K562 (cell line): ENCODE results near the gene NUP88. TPM values are rescaled to one million over a fixed set of nuclear protein-coding genes. Genes with fewer than 3 reads are reported as not detected.

Experiments
- ATAC-seq: fragments of 200-7000 bp; cut with Tn5 transposase; 3 replicates; pipeline ENCODE4 v1.9.1; 2020; ENCODE audit warnings: moderate library complexity
- BruUV-seq: library from RNA; stranded (reverse); fragments of 400-500 nt; replicated peaks from 2 replicates; lab custom pipeline; 2021; lab: Mats Ljungman, UMichigan
- CTCF ChIA-PET: fragments of 300-600 bp; formaldehyde crosslinking; extraction: SDS; loops from one replicate; lab custom pipeline; 2021; ENCODE audit warnings: low intra/inter-chr PET ratio; lab: Yijun Ruan, JAX
- POLR2A ChIA-PET: fragments of 300-600, 350-650 bp; sonication (Branson Sonifier 250); formaldehyde crosslinking; extraction: SDS; loops from one replicate; lab custom pipeline; 2021; ENCODE audit warnings: antibody characterized with exemption, inconsistent platforms; lab: Yijun Ruan, JAX
- DNase-seq, 4 experiments: peaks; one replicate each; pipeline versions ENCODE4 v3.0.0 to v3.0.0-alpha.2; 2011 to 2018; ENCODE audit warnings: low spot score in 3 of 4, mixed read lengths in 3 of 4; ENCODE audit errors: extremely low read depth in 1 of 4
- FAIRE-seq: peaks from 2 replicates; lab custom pipeline; 2011; peaks lifted over from hg19 to GRCh38; lab: Jason Lieb, UNC
- H2AFZ ChIP-seq: 2 replicates; pipeline ENCODE4 v1.6.0; 2011; ENCODE audit warnings: low read depth, low read length, control low read depth, inconsistent platforms
- H3K27ac ChIP-seq: fragments of 200-600 bp; 3 replicates; pipeline ENCODE4 v1.8.0; 2011; ENCODE audit warnings: low read depth, mild to moderate bottlenecking, control low read depth, inconsistent platforms, low read length, moderate library complexity, mixed read lengths; ENCODE audit errors: extremely low read depth
- H3K27me3 ChIP-seq, 2 experiments: fragments of 300-600 bp in 1 of 2; 2 replicates in 1 of 2; 3 replicates in 1 of 2; pipeline versions ENCODE4 v1.6.0 to v1.8.0; 2011; ENCODE audit warnings: inconsistent platforms in 2 of 2, low read length in 2 of 2, mild to moderate bottlenecking in 1 of 2, mixed read lengths in 1 of 2, moderate library complexity in 1 of 2; ENCODE audit not compliant: control insufficient read depth in 2 of 2, insufficient read depth in 2 of 2
- H3K36me3 ChIP-seq: fragments of 300-600 bp; 3 replicates; pipeline ENCODE4 v1.8.0; 2011; ENCODE audit warnings: mild to moderate bottlenecking, low read length, inconsistent platforms; ENCODE audit not compliant: control insufficient read depth, insufficient read depth
- H3K4me1 ChIP-seq, 2 experiments: fragments of 200-600 bp in 1 of 2; replicated peaks in 1 of 2; 2 replicates in 1 of 2; 3 replicates in 1 of 2; pipeline versions ENCODE4 v1.5.1 to v1.8.0; 2011; ENCODE audit warnings: inconsistent platforms in 2 of 2, low read length in 2 of 2, mild to moderate bottlenecking in 1 of 2, mixed read lengths in 1 of 2, moderate library complexity in 1 of 2; ENCODE audit not compliant: control insufficient read depth in 2 of 2, insufficient read depth in 2 of 2
- H3K4me2 ChIP-seq: 2 replicates; pipeline ENCODE4 v1.6.1; 2011; ENCODE audit warnings: low read length, control low read depth, inconsistent platforms, mixed read lengths; ENCODE audit not compliant: insufficient read depth
- H3K4me3 ChIP-seq: fragments of 200-600 bp; sonication (generic), shearing (Covaris generic); 2 replicates; pipeline ENCODE4 v1.5.1; 2016; ENCODE audit warnings: control low read depth, inconsistent platforms
- H3K79me2 ChIP-seq: fragments of 200-600 bp; 3 replicates; pipeline ENCODE4 v1.8.0; 2011; ENCODE audit warnings: low read length, inconsistent platforms; ENCODE audit not compliant: control insufficient read depth, insufficient read depth
- H3K9ac ChIP-seq, 2 experiments: 2 replicates each; pipeline versions ENCODE4 v1.6.0 to v1.6.1; 2011; ENCODE audit warnings: low read depth in 2 of 2, low read length in 2 of 2, control low read depth in 1 of 2, inconsistent platforms in 1 of 2, mild to moderate bottlenecking in 1 of 2, mixed read lengths in 1 of 2; ENCODE audit not compliant: insufficient read depth in 1 of 2
- H3K9me1 ChIP-seq: one replicate; pipeline ENCODE4 v1.6.0; 2011; ENCODE audit warnings: inconsistent platforms, mild to moderate bottlenecking, low read length, moderate library complexity; ENCODE audit not compliant: control insufficient read depth, insufficient read depth
- H3K9me3 ChIP-seq: replicated peaks from 2 replicates; pipeline ENCODE4 v1.5.1; 2011; ENCODE audit warnings: low read depth, low read length, inconsistent platforms; ENCODE audit not compliant: control insufficient read depth, insufficient read depth
- H4K20me1 ChIP-seq: replicated peaks from 2 replicates; pipeline ENCODE4 v1.6.1; 2011; ENCODE audit warnings: low read length, inconsistent platforms, mixed read lengths; ENCODE audit not compliant: control insufficient read depth, insufficient read depth
- ETV1 ChIP-seq: fragments of 450-650 bp; conservative IDR thresholded peaks from 2 replicates; pipeline ENCODE4 v1.6.1; 2016; ENCODE audit warnings: missing genetic modification characterization, control low read depth, low read depth, missing compliant biosample characterization
- FOXJ3 ChIP-seq: sonication (generic); formaldehyde crosslinking; IDR thresholded peaks from 2 replicates; pipeline ENCODE4 v1.4.0; 2020; ENCODE audit warnings: mild to moderate bottlenecking, missing genetic modification reagents
- JUN ChIP-seq, 2 experiments: sonication (generic) in 1 of 2; formaldehyde crosslinking in 1 of 2; IDR thresholded peaks; 2 replicates each; pipeline versions ENCODE4 v1.6.1 to v1.8.0; 2012 to 2022; ENCODE audit warnings: borderline replicate concordance in 2 of 2, mild to moderate bottlenecking in 2 of 2, improper control_type of control experiment in 1 of 2, low read depth in 1 of 2, low read length in 1 of 2, missing genetic modification reagents in 1 of 2
- MBD2 ChIP-seq: sonication (generic); IDR thresholded peaks from 2 replicates; pipeline ENCODE4 v1.6.1; 2016; ENCODE audit warnings: low read depth, borderline replicate concordance
- MTA3 ChIP-seq: fragments of 450-650 bp; formaldehyde crosslinking; IDR thresholded peaks from 2 replicates; pipeline ENCODE4 v1.6.1; 2017; ENCODE audit warnings: mild to moderate bottlenecking, borderline replicate concordance
- NRF1 ChIP-seq, 2 experiments: fragments of 450-650 bp; IDR thresholded peaks in 1 of 2; conservative IDR thresholded peaks in 1 of 2; 2 replicates each; pipeline ENCODE4 v1.6.1; 2014; ENCODE audit warnings: mild to moderate bottlenecking in 2 of 2
- RBM25 ChIP-seq: fragments of 200-400 bp; formaldehyde crosslinking; IDR thresholded peaks from 2 replicates; pipeline ENCODE4 v1.6.1; 2018; ENCODE audit warnings: low read length, low read depth, moderate library complexity; ENCODE audit not compliant: severe bottlenecking
- SUPT5H ChIP-seq: fragments of 450-650 bp; IDR thresholded peaks from 2 replicates; pipeline ENCODE4 v1.6.1; 2016
- TCF3 ChIP-seq: sonication (generic); formaldehyde crosslinking; IDR thresholded peaks from 2 replicates; pipeline ENCODE4 v1.4.0; 2020; ENCODE audit warnings: mild to moderate bottlenecking, missing genetic modification reagents
- ZNF174 ChIP-seq: fragments of 250-450 bp; sonication (Bioruptor Pico); IDR thresholded peaks from 2 replicates; pipeline ENCODE4 v1.4.0; 2020; ENCODE audit warnings: mild to moderate bottlenecking
- ZNF232 ChIP-seq: sonication (generic); formaldehyde crosslinking; IDR thresholded peaks from 2 replicates; pipeline ENCODE4 v1.8.0; 2022; ENCODE audit warnings: mild to moderate bottlenecking, missing genetic modification reagents
- ZNF239 ChIP-seq: fragments of 250-450 bp; sonication (Bioruptor Pico); IDR thresholded peaks from 2 replicates; pipeline ENCODE4 v1.4.0; 2020; ENCODE audit warnings: mild to moderate bottlenecking
- ZNF282 ChIP-seq: sonication (generic); formaldehyde crosslinking; IDR thresholded peaks from 2 replicates; pipeline ENCODE4 v1.8.1; 2023; ENCODE audit warnings: missing genetic modification reagents
- ZNF311 ChIP-seq: fragments of 250-450 bp; sonication (Bioruptor Pico); IDR thresholded peaks from 2 replicates; pipeline ENCODE4 v1.4.0; 2020; ENCODE audit warnings: mild to moderate bottlenecking, moderate library complexity
- ZNF76 ChIP-seq: fragments of 250-450 bp; sonication (Bioruptor Pico); IDR thresholded peaks from 2 replicates; pipeline ENCODE4 v1.4.0; 2020; ENCODE audit warnings: mild to moderate bottlenecking, moderate library complexity, borderline replicate concordance
- WGBS: fragments of 100-300 bp; shearing (Covaris generic); methylation state at CpG from one replicate; pipeline ENCODE4 v1.1.6; 2016; ENCODE audit warnings: low coverage, mixed read lengths; ENCODE audit not compliant: insufficient coverage; ENCODE audit errors: missing lambda C conversion rate; 5-methylcytosine and 5-hydroxymethylcytosine counted together
- in situ Hi-C: fragments of 300-500 bp; cut with MboI; formaldehyde crosslinking; loops from 4 replicates; pipeline ENCODE4 v1.15.0; 2018; ENCODE audit warnings: inconsistent platforms, mixed read lengths
- intact Hi-C: fragments of 100-400 bp; cut with micrococcal nuclease; formaldehyde crosslinking; loops from 2 replicates; pipeline ENCODE4 v1.14.2; 2022
- polyA plus RNA-seq, 8 experiments: library from polyadenylated mRNA; depleted of rRNA in 4 of 8; stranded (reverse) in 5 of 8; unstranded in 3 of 8; fragments of >200 nt; fragmentation: Nextera tagmentation in 2 of 8; fragmentation: Illumina TruSeq in 1 of 8; extraction: Ambion mirVana in 2 of 8; extraction: Trizol in 1 of 8; gene quantifications; 2 replicates each; pipeline versions ENCODE4 v1.2.1 to v1.2.3, GENCODE V29; 2011 to 2014; ENCODE audit warnings: inconsistent platforms in 1 of 8, missing spikeins in 1 of 8
- total RNA-seq, 7 experiments: library from RNA; depleted of rRNA in 6 of 7; stranded (reverse); fragments of >200 nt in 6 of 7; fragmentation: Illumina TruSeq in 2 of 7; extraction: Trizol in 2 of 7; gene quantifications; 2 replicates each; pipeline versions ENCODE4 v1.2.1 to v1.2.3, GENCODE V29; 2011 to 2021; ENCODE audit warnings: low replicate concordance in 1 of 7
- TF ChIP-seq, protein P1 (sequence below): fragments of 200-400 bp; formaldehyde crosslinking; IDR thresholded peaks from 2 replicates; pipeline ENCODE4 v1.6.1; 2017; ENCODE audit warnings: mild to moderate bottlenecking, low read depth, low read length, moderate library complexity
- TF ChIP-seq, protein P2 (sequence below), 3 experiments: IDR thresholded peaks in 2 of 3; conservative IDR thresholded peaks in 1 of 3; 2 replicates each; pipeline ENCODE4 v1.5.1; 2011 to 2012; ENCODE audit warnings: low read length in 3 of 3, mild to moderate bottlenecking in 3 of 3, control low read depth in 2 of 3, improper control_type of control experiment in 1 of 3, inconsistent platforms in 1 of 3, low read depth in 1 of 3, mixed read lengths in 1 of 3, moderate library complexity in 1 of 3; ENCODE audit not compliant: insufficient read depth in 2 of 3

Gene NUP88
- total and polyA plus RNA-seq, 9 of the 15 experiments (the other 6 are each of a cell fraction or from before 2014, with no cell fraction given) = 59.9 to 160 (median 119) TPM

DNA sequence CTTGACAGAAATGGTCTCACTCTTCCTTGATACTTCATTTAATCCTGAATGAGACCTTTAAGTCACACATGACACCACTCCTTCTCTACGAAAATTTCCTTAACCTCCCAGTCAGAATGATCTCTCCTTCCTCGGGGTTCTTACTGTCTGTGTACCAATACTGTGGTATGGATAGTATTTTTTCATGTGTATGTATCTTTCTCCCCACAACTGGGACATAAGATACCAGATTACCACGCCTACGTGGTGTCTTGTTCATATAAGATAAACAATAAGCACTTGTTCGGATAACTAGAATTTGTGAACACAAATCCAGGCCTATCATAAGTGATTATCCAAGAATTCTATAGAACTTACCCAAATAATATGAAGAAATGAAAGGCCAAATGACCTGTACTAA is 11.3 kb downstream of the NUP88 start (continued):
- TF ChIP-seq, protein P1, sequence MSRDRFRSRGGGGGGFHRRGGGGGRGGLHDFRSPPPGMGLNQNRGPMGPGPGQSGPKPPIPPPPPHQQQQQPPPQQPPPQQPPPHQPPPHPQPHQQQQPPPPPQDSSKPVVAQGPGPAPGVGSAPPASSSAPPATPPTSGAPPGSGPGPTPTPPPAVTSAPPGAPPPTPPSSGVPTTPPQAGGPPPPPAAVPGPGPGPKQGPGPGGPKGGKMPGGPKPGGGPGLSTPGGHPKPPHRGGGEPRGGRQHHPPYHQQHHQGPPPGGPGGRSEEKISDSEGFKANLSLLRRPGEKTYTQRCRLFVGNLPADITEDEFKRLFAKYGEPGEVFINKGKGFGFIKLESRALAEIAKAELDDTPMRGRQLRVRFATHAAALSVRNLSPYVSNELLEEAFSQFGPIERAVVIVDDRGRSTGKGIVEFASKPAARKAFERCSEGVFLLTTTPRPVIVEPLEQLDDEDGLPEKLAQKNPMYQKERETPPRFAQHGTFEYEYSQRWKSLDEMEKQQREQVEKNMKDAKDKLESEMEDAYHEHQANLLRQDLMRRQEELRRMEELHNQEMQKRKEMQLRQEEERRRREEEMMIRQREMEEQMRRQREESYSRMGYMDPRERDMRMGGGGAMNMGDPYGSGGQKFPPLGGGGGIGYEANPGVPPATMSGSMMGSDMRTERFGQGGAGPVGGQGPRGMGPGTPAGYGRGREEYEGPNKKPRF = no peak

DNA sequence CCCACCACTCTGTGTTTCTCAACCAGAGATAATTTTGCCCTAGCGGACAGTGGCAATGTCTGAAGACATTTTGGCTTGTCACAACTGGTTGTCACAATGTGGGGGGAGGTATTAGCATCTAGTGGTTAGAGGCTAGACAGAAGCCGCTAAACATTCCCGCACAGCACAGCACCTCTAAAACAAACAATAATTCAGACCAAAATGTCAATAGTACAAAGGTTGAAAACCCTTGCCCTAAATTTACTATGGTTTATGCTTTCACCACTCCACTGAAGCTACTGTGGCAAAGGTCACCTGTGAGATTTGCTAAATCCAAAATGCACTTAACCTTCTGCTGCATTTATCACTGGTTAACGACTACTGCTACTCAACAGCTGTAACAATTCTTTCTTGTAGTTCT is 14.1 kb downstream of the NUP88 start:
- FAIRE-seq (no peak), ATAC-seq (no peak), DNase-seq (no peak)
- Histone ChIP-seq H3K9ac (no peak overlapping the region), H3K9me1 (no peaks in the 10 kb centered on the region), H2AFZ (no peak overlapping the region), H3K9me3 (no peaks in the 10 kb centered on the region), H3K27me3 (no peaks in the 10 kb centered on the region), H3K4me3 (no peak overlapping the region), H4K20me1 (no peaks in the 10 kb centered on the region), H3K36me3 (peaks cover 84% of the 10 kb centered on the region), H3K79me2 (no peaks in the 10 kb centered on the region; the same call in 2 of the 3 replicates), H3K4me1 (no peaks in the 10 kb centered on the region), H3K4me2 (no peak overlapping the region), H3K27ac (no peak overlapping the region)
- BruUV-seq = no TSS peak
- in situ Hi-C loops = no loop called here
- ChIA-PET CTCF (no interaction called here), POLR2A (interaction anchor here (1.0 to 2.3 kb wide), 2 partner anchors 14 to 19 kb away, joined by 3 to 9 read pairs; partner anchors contain the start of genes NUP88 and RPAIN)
- intact Hi-C loops = no loop called here
- 92% methylated on average over 4 of the region's 4 CpGs for WGBS
- TF ChIP-seq, protein P2, sequence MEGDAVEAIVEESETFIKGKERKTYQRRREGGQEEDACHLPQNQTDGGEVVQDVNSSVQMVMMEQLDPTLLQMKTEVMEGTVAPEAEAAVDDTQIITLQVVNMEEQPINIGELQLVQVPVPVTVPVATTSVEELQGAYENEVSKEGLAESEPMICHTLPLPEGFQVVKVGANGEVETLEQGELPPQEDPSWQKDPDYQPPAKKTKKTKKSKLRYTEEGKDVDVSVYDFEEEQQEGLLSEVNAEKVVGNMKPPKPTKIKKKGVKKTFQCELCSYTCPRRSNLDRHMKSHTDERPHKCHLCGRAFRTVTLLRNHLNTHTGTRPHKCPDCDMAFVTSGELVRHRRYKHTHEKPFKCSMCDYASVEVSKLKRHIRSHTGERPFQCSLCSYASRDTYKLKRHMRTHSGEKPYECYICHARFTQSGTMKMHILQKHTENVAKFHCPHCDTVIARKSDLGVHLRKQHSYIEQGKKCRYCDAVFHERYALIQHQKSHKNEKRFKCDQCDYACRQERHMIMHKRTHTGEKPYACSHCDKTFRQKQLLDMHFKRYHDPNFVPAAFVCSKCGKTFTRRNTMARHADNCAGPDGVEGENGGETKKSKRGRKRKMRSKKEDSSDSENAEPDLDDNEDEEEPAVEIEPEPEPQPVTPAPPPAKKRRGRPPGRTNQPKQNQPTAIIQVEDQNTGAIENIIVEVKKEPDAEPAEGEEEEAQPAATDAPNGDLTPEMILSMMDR (IDR thresholded peaks at IDR 0.05 in 2 of 3, conservative IDR thresholded peaks at IDR 0.05 in 1 of 3; ENCODE audit: insufficient read depth in 2 of 3, low read depth in 1 of 3, low read length in 3 of 3) = no peak
- TF ChIP-seq SUPT5H (no peak), ZNF174 (CRISPR knock-in tag) (no peak), NRF1 (conservative IDR thresholded peaks at IDR 0.05 in 1 of 2, IDR thresholded peaks at IDR 0.05 in 1 of 2) (no peak), ZNF282 (no peak), FOXJ3 (CRISPR knock-in tag) (no peak), MBD2 (no peak), ETV1 (tag) (no peak), RBM25 (no peak), ZNF311 (no peak), ZNF76 (CRISPR knock-in tag) (no peak), ZNF232 (CRISPR knock-in tag) (no peak), ZNF239 (no peak), TCF3 (no peak), JUN (IDR thresholded peaks at IDR 0.05; ENCODE audit: borderline replicate concordance, low read depth, low read length) (no peak), JUN (CRISPR knock-in tag; IDR thresholded peaks at IDR 0.05; ENCODE audit: borderline replicate concordance) (no peak), MTA3 (no peak)
